K562 (cell line): Measurements from ENCODE around the gene ARHGEF1. TPM values are rescaled to one million over a fixed set of nuclear protein-coding genes. Genes with fewer than 3 reads are reported as not detected.

Experiments
- AFF4 ChIP-seq: sonication (generic); formaldehyde crosslinking; IDR thresholded peaks from 2 replicates; pipeline ENCODE4 v1.8.0; 2023; ENCODE audit warnings: mild to moderate bottlenecking, missing genetic modification reagents
- CBX1 ChIP-seq: sonication (generic); IDR thresholded peaks from 2 replicates; pipeline ENCODE4 v1.6.1; 2016; ENCODE audit warnings: antibody characterized with exemption, low read depth, mild to moderate bottlenecking
- CEBPG ChIP-seq, 3 experiments: fragments of 200-800 bp in 1 of 3; sonication (Bioruptor generic) in 1 of 3; sonication (generic) in 1 of 3; formaldehyde crosslinking in 1 of 3; IDR thresholded peaks in 2 of 3; conservative IDR thresholded peaks in 1 of 3; 2 replicates each; pipeline versions ENCODE4 v1.6.1 to v1.8.0; 2016 to 2022; ENCODE audit warnings: missing compliant biosample characterization in 2 of 3, missing genetic modification characterization in 2 of 3, mild to moderate bottlenecking in 1 of 3, missing genetic modification reagents in 1 of 3
- E2F1 ChIP-seq: sonication (generic); formaldehyde crosslinking; IDR thresholded peaks from 2 replicates; pipeline ENCODE4 v1.8.1; 2023; ENCODE audit warnings: mild to moderate bottlenecking, missing genetic modification reagents, moderate library complexity
- GABPB1 ChIP-seq: sonication (generic); formaldehyde crosslinking; IDR thresholded peaks from 2 replicates; pipeline ENCODE4 v1.8.0; 2022; ENCODE audit warnings: mild to moderate bottlenecking, missing genetic modification reagents
- HBP1 ChIP-seq: fragments of 450-650 bp; formaldehyde crosslinking; IDR thresholded peaks from 2 replicates; pipeline ENCODE4 v1.4.0; 2022; ENCODE audit warnings: missing genetic modification characterization
- HDAC1 ChIP-seq, 2 experiments: fragments of 450-650 bp; IDR thresholded peaks; 2 replicates each; pipeline ENCODE4 v1.6.1; 2016 to 2017; ENCODE audit warnings: inconsistent platforms in 1 of 2, mild to moderate bottlenecking in 1 of 2, moderate library complexity in 1 of 2
- HDAC2 ChIP-seq: fragments of 450-650 bp; IDR thresholded peaks from 2 replicates; pipeline ENCODE4 v1.6.1; 2016; ENCODE audit warnings: mild to moderate bottlenecking
- KDM1A ChIP-seq, 2 experiments: fragments of 450-650 bp; IDR thresholded peaks; 2 replicates each; pipeline ENCODE4 v1.6.1; 2016; ENCODE audit warnings: mild to moderate bottlenecking in 2 of 2
- KHSRP ChIP-seq: fragments of 450-650 bp; IDR thresholded peaks from 2 replicates; pipeline ENCODE4 v1.6.1; 2017
- KLF10 ChIP-seq: fragments of 250-450 bp; sonication (Bioruptor Pico); IDR thresholded peaks from 2 replicates; pipeline ENCODE4 v1.6.1; 2021; ENCODE audit warnings: matching md5 sums
- MEF2D ChIP-seq: conservative IDR thresholded peaks from 2 replicates; pipeline ENCODE4 v1.6.1; 2016; ENCODE audit warnings: low read depth, missing genetic modification characterization, missing compliant biosample characterization
- MYNN ChIP-seq, 2 experiments: sonication (generic); formaldehyde crosslinking in 1 of 2; IDR thresholded peaks; 2 replicates each; pipeline versions ENCODE4 v1.5.0 to v1.6.1; 2016 to 2020; ENCODE audit warnings: antibody characterized with exemption in 1 of 2, missing genetic modification reagents in 1 of 2
- PTBP1 ChIP-seq: fragments of 200-400 bp; formaldehyde crosslinking; IDR thresholded peaks from 2 replicates; pipeline ENCODE4 v1.6.1; 2017; ENCODE audit warnings: low read depth, low read length
- RBM25 ChIP-seq: fragments of 200-400 bp; formaldehyde crosslinking; IDR thresholded peaks from 2 replicates; pipeline ENCODE4 v1.6.1; 2018; ENCODE audit warnings: low read length, low read depth, moderate library complexity; ENCODE audit not compliant: severe bottlenecking
- SMARCA5 ChIP-seq: fragments of 450-650 bp; IDR thresholded peaks from 2 replicates; pipeline ENCODE4 v1.6.1; 2016
- TBL1XR1 ChIP-seq, 2 experiments: IDR thresholded peaks; 2 replicates each; pipeline ENCODE4 v1.6.1; 2012; ENCODE audit warnings: improper control_type of control experiment in 2 of 2, low read length in 2 of 2, mild to moderate bottlenecking in 1 of 2
- TCF7L2 ChIP-seq: fragments of 150-350 bp; IDR thresholded peaks from 2 replicates; pipeline ENCODE4 v1.6.1; 2016; ENCODE audit warnings: low read depth, mild to moderate bottlenecking, low read length, moderate library complexity
- TFAM ChIP-seq: fragments of 250-450 bp; sonication (Bioruptor Pico); conservative IDR thresholded peaks from 2 replicates; pipeline ENCODE4 v1.5.0; 2021; ENCODE audit warnings: mild to moderate bottlenecking, moderate library complexity
- ZC3H8 ChIP-seq: fragments of 450-650 bp; IDR thresholded peaks from 2 replicates; pipeline ENCODE4 v1.6.1; 2017
- ZNF217 ChIP-seq: sonication (generic); formaldehyde crosslinking; IDR thresholded peaks from 2 replicates; pipeline ENCODE4 v1.8.0; 2022; ENCODE audit warnings: mild to moderate bottlenecking, missing genetic modification reagents
- ZNF57 ChIP-seq: fragments of 450-650 bp; formaldehyde crosslinking; IDR thresholded peaks from 2 replicates; pipeline ENCODE4 v1.4.0; 2020; ENCODE audit warnings: mild to moderate bottlenecking, moderate library complexity
- ZNF644 ChIP-seq: fragments of 200-800 bp; sonication (Bioruptor generic); IDR thresholded peaks from 2 replicates; pipeline ENCODE4 v1.6.1; 2016; ENCODE audit warnings: low read depth, missing genetic modification characterization, missing compliant biosample characterization
- polyA plus RNA-seq, 8 experiments: library from polyadenylated mRNA; depleted of rRNA in 4 of 8; stranded (reverse) in 5 of 8; unstranded in 3 of 8; fragments of >200 nt; fragmentation: Nextera tagmentation in 2 of 8; fragmentation: Illumina TruSeq in 1 of 8; extraction: Ambion mirVana in 2 of 8; extraction: Trizol in 1 of 8; gene quantifications; 2 replicates each; pipeline versions ENCODE4 v1.2.1 to v1.2.3, GENCODE V29; 2011 to 2014; ENCODE audit warnings: inconsistent platforms in 1 of 8, missing spikeins in 1 of 8
- total RNA-seq, 7 experiments: library from RNA; depleted of rRNA in 6 of 7; stranded (reverse); fragments of >200 nt in 6 of 7; fragmentation: Illumina TruSeq in 2 of 7; extraction: Trizol in 2 of 7; gene quantifications; 2 replicates each; pipeline versions ENCODE4 v1.2.1 to v1.2.3, GENCODE V29; 2011 to 2021; ENCODE audit warnings: low replicate concordance in 1 of 7

ARHGEF1 gene
- total and polyA plus RNA-seq, 9 of the 15 experiments (the other 6 are each of a cell fraction or from before 2014, with no cell fraction given) = 1.9 to 149 (median 29.8) TPM

DNA sequence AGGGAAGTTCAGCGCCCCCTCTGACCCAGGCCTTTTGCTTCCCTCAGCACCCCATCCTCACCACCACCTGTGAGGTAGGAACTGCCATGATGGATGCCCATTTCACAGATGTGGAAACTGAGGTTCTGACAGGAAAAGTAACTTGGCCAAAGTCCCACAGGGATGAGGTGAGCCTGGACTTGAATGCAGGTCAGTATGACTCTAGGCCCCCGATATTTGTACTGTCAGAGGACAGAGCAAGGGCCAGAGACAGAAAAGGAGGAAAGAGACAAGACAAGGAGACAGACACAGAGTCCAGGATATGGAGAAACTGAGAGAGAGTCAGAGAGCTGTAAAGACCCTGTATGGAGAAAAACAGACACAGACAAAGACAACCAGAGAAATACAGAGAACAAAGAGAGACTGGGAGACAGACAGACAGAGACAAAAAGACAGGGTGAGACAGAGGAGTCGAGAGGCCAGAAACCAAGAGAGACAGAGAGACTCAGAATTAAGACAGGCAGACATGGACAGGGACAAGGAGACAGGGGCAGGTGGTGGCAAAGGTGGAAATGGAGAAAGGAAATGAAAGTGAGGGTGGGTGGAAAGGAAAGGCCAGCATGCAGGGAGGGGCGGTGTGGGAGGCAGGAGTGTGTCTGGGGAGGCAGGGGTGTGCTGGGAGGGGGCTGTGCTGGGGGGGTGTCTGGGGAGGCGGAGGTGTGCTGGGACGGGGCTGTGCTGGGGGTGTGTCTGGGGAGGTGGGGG is 40.2 kb downstream of the ARHGEF1 start (continued):
- TF ChIP-seq PTBP1 = peak; percentile 84; the same call in 1 of the 2 replicates
- TF ChIP-seq HDAC2 = peak; percentile 87; the same call in 1 of the 2 replicates
- no peak for TF ChIP-seq ZNF217 (CRISPR knock-in tag)
- TF ChIP-seq KHSRP = no peak
- no peak for TF ChIP-seq TFAM
- TF ChIP-seq MYNN (IDR thresholded peaks at IDR 0.05) = no peak
- no peak for TF ChIP-seq MYNN (CRISPR knock-in tag; IDR thresholded peaks at IDR 0.05)
- no peak for TF ChIP-seq GABPB1 (CRISPR knock-in tag)
- no peak for TF ChIP-seq TBL1XR1 (IDR thresholded peaks at IDR 0.05; ENCODE audit: low read length in 2 of 2)
- TF ChIP-seq TCF7L2 = no peak
- TF ChIP-seq KLF10 (CRISPR knock-in tag) = no peak
- TF ChIP-seq ZC3H8 = no peak
- no peak for TF ChIP-seq AFF4 (CRISPR knock-in tag)
- no peak for TF ChIP-seq ZNF57 (CRISPR knock-in tag)
- TF ChIP-seq HBP1 (CRISPR knock-in tag) = no peak
- TF ChIP-seq CBX1 = peak; percentile 95; the same call in 1 of the 2 replicates
- no peak for TF ChIP-seq CEBPG (CRISPR knock-in tag; IDR thresholded peaks at IDR 0.05)
- no peak for TF ChIP-seq CEBPG (tag; conservative IDR thresholded peaks at IDR 0.05 in 1 of 2, IDR thresholded peaks at IDR 0.05 in 1 of 2)
- TF ChIP-seq RBM25 = peak; percentile 93
- TF ChIP-seq E2F1 (CRISPR knock-in tag) = no peak
- TF ChIP-seq ZNF644 (tag) = no peak
- no peak for TF ChIP-seq MEF2D
- peak; percentile 78 to 92 for TF ChIP-seq KDM1A (IDR thresholded peaks at IDR 0.05)
- TF ChIP-seq HDAC1 (IDR thresholded peaks at IDR 0.05) = 0 out of 4 replicates have a peak, but pooled peaks of 1 of the 2 experiments have one; percentile 10
- TF ChIP-seq SMARCA5 = peak; percentile 80; the same call in 1 of the 2 replicates
